DND-41 (cell line): ENCODE data around the gene TMEM151B.
"Not testable (repeated sequence)": the region's sequence is repeated elsewhere in the genome, so short reads cannot be mapped to it uniquely, and the experiment has no call there.

Source experiments
- ATAC-seq: fragments of 200-7000 bp; cut with Tn5 transposase; 3 replicates; pipeline ENCODE4 v1.9.1; 2021; ENCODE audit warnings: low read depth; ENCODE audit not compliant: insufficient read depth
- DNase-seq: peaks from one replicate; pipeline ENCODE4 v3.0.0-alpha.2; 2020
- H2AFZ ChIP-seq: 2 replicates; pipeline ENCODE4 v1.6.0; 2012; ENCODE audit warnings: low read depth, low read length
- H3K27ac ChIP-seq: 2 replicates; pipeline ENCODE4 v1.5.1; 2012; ENCODE audit warnings: low read length, inconsistent platforms
- H3K27me3 ChIP-seq: fragments of 200-600 bp; sonication (generic); 2 replicates; pipeline ENCODE4 v1.6.0; 2012; ENCODE audit warnings: low read length, mild to moderate bottlenecking, inconsistent platforms; ENCODE audit not compliant: insufficient read depth, poor library complexity
- H3K36me3 ChIP-seq: 2 replicates; pipeline ENCODE4 v1.5.1; 2012; ENCODE audit warnings: low read length, inconsistent platforms; ENCODE audit not compliant: insufficient read depth
- H3K4me1 ChIP-seq: 2 replicates; pipeline ENCODE4 v1.5.1; 2012; ENCODE audit warnings: mild to moderate bottlenecking, low read length; ENCODE audit not compliant: insufficient read depth
- H3K4me2 ChIP-seq: 2 replicates; pipeline ENCODE4 v1.6.0; 2012; ENCODE audit warnings: mild to moderate bottlenecking, moderate library complexity, low read length, inconsistent platforms; ENCODE audit not compliant: insufficient read depth
- H3K4me3 ChIP-seq, 2 experiments: fragments of 200-600 bp in 1 of 2; shearing (Covaris generic) in 1 of 2; 2 replicates each; pipeline ENCODE4 v1.5.1; 2012 to 2016; ENCODE audit warnings: inconsistent platforms in 2 of 2, low read length in 2 of 2, mild to moderate bottlenecking in 2 of 2, low read depth in 1 of 2, moderate library complexity in 1 of 2
- H3K79me2 ChIP-seq: 2 replicates; pipeline ENCODE4 v1.6.0; 2012; ENCODE audit warnings: low read length, inconsistent platforms; ENCODE audit not compliant: insufficient read depth
- H3K9ac ChIP-seq: 2 replicates; pipeline ENCODE4 v1.6.0; 2012; ENCODE audit warnings: low read depth, mild to moderate bottlenecking, inconsistent platforms, low read length, moderate library complexity
- H3K9me3 ChIP-seq: 2 replicates; pipeline ENCODE4 v1.5.1; 2012; ENCODE audit warnings: low read length, moderate library complexity, mild to moderate bottlenecking, inconsistent platforms; ENCODE audit not compliant: insufficient read depth, severe bottlenecking
- H4K20me1 ChIP-seq: 2 replicates; pipeline ENCODE4 v1.6.0; 2012; ENCODE audit warnings: low read length; ENCODE audit not compliant: insufficient read depth
- CTCF ChIP-seq: IDR thresholded peaks from 2 replicates; pipeline ENCODE4 v1.5.1; 2012; ENCODE audit warnings: borderline replicate concordance, low read length, moderate library complexity, mild to moderate bottlenecking; ENCODE audit not compliant: poor library complexity, severe bottlenecking; ENCODE audit errors: extremely low read depth
- EZH2 ChIP-seq: IDR thresholded peaks from 3 replicates; pipeline ENCODE4 v1.6.1; 2012; ENCODE audit warnings: borderline replicate concordance, low read depth, mild to moderate bottlenecking, moderate library complexity, low read length, inconsistent platforms; ENCODE audit not compliant: severe bottlenecking

TMEM151B gene

GRCh38 chr6:44315516-44315915, 45.3 kb downstream of the TMEM151B start:
- H3K4me3 ChIP-seq: no peak overlapping the region

GRCh38 chr6:44315951-44316350, 45.7 kb downstream of the TMEM151B start:
- no peak overlapping the region for H2AFZ ChIP-seq
- peaks cover 8% of the 10 kb centered on the region for H3K27me3 ChIP-seq
- H3K4me3 ChIP-seq: no peak overlapping the region
- DNase-seq (no peak), ATAC-seq (no peak)
- peaks cover 24% of the 10 kb centered on the region for H3K4me1 ChIP-seq
- H3K9me3 ChIP-seq: no peaks in the 10 kb centered on the region
- H3K36me3 ChIP-seq: peaks cover 13% of the 10 kb centered on the region
- peaks cover 20% of the 10 kb centered on the region for H3K79me2 ChIP-seq
- TF ChIP-seq CTCF (no peak), EZH2 (no peak)
- H4K20me1 ChIP-seq: no peaks in the 10 kb centered on the region
- H3K27ac ChIP-seq: no peak overlapping the region
- no peak overlapping the region for H3K4me2 ChIP-seq
- H3K9ac ChIP-seq: no peak overlapping the region

More at GRCh38 chr6:44315516-44315915, 45.3 kb downstream of the TMEM151B start:
- TF ChIP-seq EZH2 (no peak), CTCF (no peak)
- DNase-seq (no peak), ATAC-seq (no peak)
- Histone ChIP-seq H3K27me3 (peaks cover 8% of the 10 kb centered on the region), H3K79me2 (peaks cover 20% of the 10 kb centered on the region), H3K27ac (no peak overlapping the region), H4K20me1 (no peaks in the 10 kb centered on the region), H2AFZ (no peak overlapping the region), H3K4me2 (no peak overlapping the region), H3K9ac (no peak overlapping the region), H3K9me3 (no peaks in the 10 kb centered on the region), H3K36me3 (peaks cover 17% of the 10 kb centered on the region), H3K4me1 (peaks cover 27% of the 10 kb centered on the region)

GRCh38 chr6:44316481-44316880, 46.2 kb downstream of the TMEM151B start:
- ATAC-seq: no peak
- H3K79me2 ChIP-seq: peaks cover 16% of the 10 kb centered on the region
- H3K9me3 ChIP-seq: no peaks in the 10 kb centered on the region
- no peak overlapping the region for H3K4me3 ChIP-seq
- no peak overlapping the region for H3K9ac ChIP-seq
- H2AFZ ChIP-seq: no peak overlapping the region
- TF ChIP-seq EZH2: no peak
- no peak for TF ChIP-seq CTCF
- H3K4me2 ChIP-seq: no peak overlapping the region
- DNase-seq: no peak
- peaks cover 19% of the 10 kb centered on the region for H3K4me1 ChIP-seq
- H4K20me1 ChIP-seq: no peaks in the 10 kb centered on the region
- H3K36me3 ChIP-seq: peaks cover 7% of the 10 kb centered on the region
- no peak overlapping the region for H3K27ac ChIP-seq
- peaks cover 8% of the 10 kb centered on the region for H3K27me3 ChIP-seq

GRCh38 chr6:44317136-44317631, 46.9 kb downstream of the TMEM151B start:
- H3K79me2 ChIP-seq, H3K4me2 ChIP-seq, H3K27me3 ChIP-seq, H3K9ac ChIP-seq, H2AFZ ChIP-seq, H3K9me3 ChIP-seq, H4K20me1 ChIP-seq, H3K27ac ChIP-seq, H3K4me3 ChIP-seq, ATAC-seq, DNase-seq, H3K36me3 ChIP-seq: not testable (repeated sequence)
- peaks cover 12% of the 10 kb centered on the region for H3K4me1 ChIP-seq
